ENCODE data around the gene RGS11.

GRCh38 chr16:264440-264951 lies 11.2 kb downstream of the RGS11 start:
- no peak for TF ChIP-seq CTCF (IDR thresholded peaks at IDR 0.05)
- no peak for TF ChIP-seq POLR2A (IDR thresholded peaks at IDR 0.05; ENCODE audit: low read depth)
- TF ChIP-seq POLR2AphosphoS5 (IDR thresholded peaks at IDR 0.05) = no peak
